ENCODE measurements around the gene TGFB1. TPM values are rescaled to one million over a fixed set of nuclear protein-coding genes. Genes with fewer than 3 reads are reported as not detected.

Gene TGFB1
- total and polyA plus RNA-seq, 2 of the 13 experiments (the other 11 are each of a cell fraction or from before 2014, with no cell fraction given), result 4.1 to 5.4 TPM

GRCh38 chr19:41323023-41323422 is 30.7 kb downstream of the TGFB1 start (continued):
- TF ChIP-seq ZBTB39 (CRISPR knock-in tag; IDR thresholded peaks at IDR 0.05), result no peak
- TF ChIP-seq ZNF18 (CRISPR knock-in tag; IDR thresholded peaks at IDR 0.05; ENCODE audit: insufficient replicate concordance), result no peak
- no peak for TF ChIP-seq KDM5B (CRISPR knock-in tag; IDR thresholded peaks at IDR 0.05; ENCODE audit: borderline replicate concordance)
- TF ChIP-seq NFKB2 (CRISPR knock-in tag; IDR thresholded peaks at IDR 0.05; ENCODE audit: borderline replicate concordance), result no peak
- no peak for TF ChIP-seq MNT (IDR thresholded peaks at IDR 0.05)
- no peak for TF ChIP-seq ARNT (IDR thresholded peaks at IDR 0.05)
- TF ChIP-seq HNRNPK (IDR thresholded peaks at IDR 0.05; ENCODE audit: low read depth, low read length, poor library complexity, severe bottlenecking), result no peak
- TF ChIP-seq ZBTB20 (CRISPR knock-in tag; IDR thresholded peaks at IDR 0.05; ENCODE audit: borderline replicate concordance, low read depth), result no peak
- no peak for TF ChIP-seq SOX6 (IDR thresholded peaks at IDR 0.05)
- no peak for TF ChIP-seq SOX6 (CRISPR knock-in tag; IDR thresholded peaks at IDR 0.05)
- no peak for TF ChIP-seq RNF2 (conservative IDR thresholded peaks at IDR 0.05; ENCODE audit: low read depth)
- no peak for TF ChIP-seq NRL (CRISPR knock-in tag; IDR thresholded peaks at IDR 0.05; ENCODE audit: borderline replicate concordance)
- peak; percentile 36; the same call in 1 of the 2 replicates for TF ChIP-seq ELF3 (CRISPR knock-in tag; IDR thresholded peaks at IDR 0.05)
- TF ChIP-seq TEF (CRISPR knock-in tag; IDR thresholded peaks at IDR 0.05), result no peak
- no peak for TF ChIP-seq ZNF234 (CRISPR knock-in tag; conservative IDR thresholded peaks at IDR 0.05)
- no peak for TF ChIP-seq SMAD3 (CRISPR knock-in tag; IDR thresholded peaks at IDR 0.05)
- TF ChIP-seq ZBTB21 (CRISPR knock-in tag; IDR thresholded peaks at IDR 0.05), result no peak
- no peak for TF ChIP-seq ZNF431 (CRISPR knock-in tag; IDR thresholded peaks at IDR 0.05; ENCODE audit: borderline replicate concordance, low read depth)
- TF ChIP-seq MATR3 (CRISPR knock-in tag; IDR thresholded peaks at IDR 0.05), result no peak
- peak; percentile 13; the same call in 1 of the 2 replicates for TF ChIP-seq SIN3A (IDR thresholded peaks at IDR 0.05; ENCODE audit: borderline replicate concordance, low read depth, low read length)
- TF ChIP-seq SAFB2 (CRISPR knock-in tag; IDR thresholded peaks at IDR 0.05; ENCODE audit: borderline replicate concordance, low read depth), result no peak
- TF ChIP-seq MXD4 (CRISPR knock-in tag; IDR thresholded peaks at IDR 0.05), result no peak

Measured in HepG2 (cell line).